ENCODE data around the gene CMAS.

The CMAS gene

GRCh38 chr12:22042976-22043669, 2.9 kb upstream of the CMAS start:
- H3K4me2 ChIP-seq (ENCODE audit: insufficient read depth, low read length): no peak overlapping the region
- no peaks in the 10 kb centered on the region for H3K36me3 ChIP-seq (ENCODE audit: insufficient read depth, low read length)
- no peak overlapping the region for H3K4me3 ChIP-seq (ENCODE audit: low read depth in 1 of 2, low read length in 2 of 2)
- no peaks in the 10 kb centered on the region for H4K20me1 ChIP-seq (ENCODE audit: insufficient read depth, low read length)
- DNase-seq: no peak
- peaks cover 14% of the 10 kb centered on the region for H3K27me3 ChIP-seq (ENCODE audit: insufficient read depth, low read length, poor library complexity)
- no peaks in the 10 kb centered on the region for H3K9me3 ChIP-seq (ENCODE audit: insufficient read depth, low read length, severe bottlenecking)
- peaks cover 20% of the 10 kb centered on the region for H3K4me1 ChIP-seq (ENCODE audit: insufficient read depth, low read length)
- no peak overlapping the region for H2AFZ ChIP-seq (ENCODE audit: low read depth, low read length)
- ATAC-seq (ENCODE audit: insufficient read depth, low read depth): no peak
- H3K79me2 ChIP-seq (ENCODE audit: insufficient read depth, low read length): peaks cover 19% of the 10 kb centered on the region
- TF ChIP-seq, protein P1, sequence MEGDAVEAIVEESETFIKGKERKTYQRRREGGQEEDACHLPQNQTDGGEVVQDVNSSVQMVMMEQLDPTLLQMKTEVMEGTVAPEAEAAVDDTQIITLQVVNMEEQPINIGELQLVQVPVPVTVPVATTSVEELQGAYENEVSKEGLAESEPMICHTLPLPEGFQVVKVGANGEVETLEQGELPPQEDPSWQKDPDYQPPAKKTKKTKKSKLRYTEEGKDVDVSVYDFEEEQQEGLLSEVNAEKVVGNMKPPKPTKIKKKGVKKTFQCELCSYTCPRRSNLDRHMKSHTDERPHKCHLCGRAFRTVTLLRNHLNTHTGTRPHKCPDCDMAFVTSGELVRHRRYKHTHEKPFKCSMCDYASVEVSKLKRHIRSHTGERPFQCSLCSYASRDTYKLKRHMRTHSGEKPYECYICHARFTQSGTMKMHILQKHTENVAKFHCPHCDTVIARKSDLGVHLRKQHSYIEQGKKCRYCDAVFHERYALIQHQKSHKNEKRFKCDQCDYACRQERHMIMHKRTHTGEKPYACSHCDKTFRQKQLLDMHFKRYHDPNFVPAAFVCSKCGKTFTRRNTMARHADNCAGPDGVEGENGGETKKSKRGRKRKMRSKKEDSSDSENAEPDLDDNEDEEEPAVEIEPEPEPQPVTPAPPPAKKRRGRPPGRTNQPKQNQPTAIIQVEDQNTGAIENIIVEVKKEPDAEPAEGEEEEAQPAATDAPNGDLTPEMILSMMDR (IDR thresholded peaks at IDR 0.05; ENCODE audit: borderline replicate concordance, extremely low read depth, low read length, poor library complexity, severe bottlenecking): no peak
- no peak for TF ChIP-seq EZH2 (IDR thresholded peaks at IDR 0.05; ENCODE audit: borderline replicate concordance, low read depth, low read length, severe bottlenecking)
- H3K9ac ChIP-seq (ENCODE audit: low read depth, low read length): no peak overlapping the region
- no peak overlapping the region for H3K27ac ChIP-seq (ENCODE audit: low read length)

DNA sequence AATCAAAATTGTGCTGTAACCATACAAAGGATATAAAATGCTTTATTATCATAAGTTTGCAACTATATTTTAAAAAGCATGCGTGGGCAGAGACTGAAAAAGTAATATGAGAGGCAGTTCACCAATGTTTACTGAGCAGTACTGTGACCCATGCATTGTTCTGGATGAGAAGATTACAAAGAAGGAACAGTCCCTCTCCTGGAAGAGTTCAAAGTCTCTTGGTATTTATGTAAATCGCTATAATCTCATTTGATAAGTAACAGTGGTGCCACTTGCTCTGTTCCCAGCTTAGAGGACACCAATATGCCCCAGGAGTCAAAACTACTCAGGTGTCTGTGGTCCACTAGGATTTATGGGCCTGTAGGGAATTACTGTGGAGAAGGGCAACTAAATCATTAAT, 2.1 kb upstream of the CMAS start:
- TF ChIP-seq, protein P1 (IDR thresholded peaks at IDR 0.05; ENCODE audit: borderline replicate concordance, extremely low read depth, low read length, poor library complexity, severe bottlenecking): no peak
- no peak for TF ChIP-seq EZH2 (IDR thresholded peaks at IDR 0.05; ENCODE audit: borderline replicate concordance, low read depth, low read length, severe bottlenecking)
- DNase-seq (no peak), ATAC-seq (ENCODE audit: insufficient read depth, low read depth) (no peak)
- Histone ChIP-seq H3K4me1 (ENCODE audit: insufficient read depth, low read length) (peaks cover 25% of the 10 kb centered on the region), H3K9me3 (ENCODE audit: insufficient read depth, low read length, severe bottlenecking) (no peaks in the 10 kb centered on the region), H3K27me3 (ENCODE audit: insufficient read depth, low read length, poor library complexity) (peaks cover 14% of the 10 kb centered on the region), H3K9ac (ENCODE audit: low read depth, low read length) (no peak overlapping the region), H3K4me2 (ENCODE audit: insufficient read depth, low read length) (no peak overlapping the region), H3K36me3 (ENCODE audit: insufficient read depth, low read length) (0 out of 2 replicates have a peak, but pooled peaks cover 5% of the 10 kb centered on the region), H2AFZ (ENCODE audit: low read depth, low read length) (no peak overlapping the region), H3K79me2 (ENCODE audit: insufficient read depth, low read length) (peaks cover 21% of the 10 kb centered on the region), H4K20me1 (ENCODE audit: insufficient read depth, low read length) (no peaks in the 10 kb centered on the region), H3K4me3 (ENCODE audit: low read depth in 1 of 2, low read length in 2 of 2) (no peak overlapping the region), H3K27ac (ENCODE audit: low read length) (no peak overlapping the region)

- Histone ChIP-seq H4K20me1 (ENCODE audit: insufficient read depth, low read length) (no peaks in the 10 kb centered on the region), H2AFZ (ENCODE audit: low read depth, low read length) (peak overlapping the region; percentile 35; the same call in 1 of the 2 replicates), H3K27ac (ENCODE audit: low read length) (no peak overlapping the region), H3K27me3 (ENCODE audit: insufficient read depth, low read length, poor library complexity) (peaks cover 12% of the 10 kb centered on the region), H3K4me2 (ENCODE audit: insufficient read depth, low read length) (no peak overlapping the region), H3K79me2 (ENCODE audit: insufficient read depth, low read length) (peaks cover 24% of the 10 kb centered on the region), H3K4me1 (ENCODE audit: insufficient read depth, low read length) (peaks cover 25% of the 10 kb centered on the region), H3K9ac (ENCODE audit: low read depth, low read length) (no peak overlapping the region), H3K9me3 (ENCODE audit: insufficient read depth, low read length, severe bottlenecking) (no peaks in the 10 kb centered on the region), H3K36me3 (ENCODE audit: insufficient read depth, low read length) (peaks cover 10% of the 10 kb centered on the region; the same call in 1 of the 2 replicates), H3K4me3 (ENCODE audit: low read depth in 1 of 2, low read length in 2 of 2) (no peak overlapping the region)
- ATAC-seq (ENCODE audit: insufficient read depth, low read depth) (no peak), DNase-seq (no peak)
- TF ChIP-seq, protein P1 (IDR thresholded peaks at IDR 0.05; ENCODE audit: borderline replicate concordance, extremely low read depth, low read length, poor library complexity, severe bottlenecking): no peak
- no peak for TF ChIP-seq EZH2 (IDR thresholded peaks at IDR 0.05; ENCODE audit: borderline replicate concordance, low read depth, low read length, severe bottlenecking)
Measured at GRCh38 chr12:22044391-22044790, 1.6 kb upstream of the CMAS start.
